ENCODE measurements around the gene PEX19. TPM values are rescaled to one million over a fixed set of nuclear protein-coding genes. Genes with fewer than 3 reads are reported as not detected.

Gene PEX19
- total and polyA plus RNA-seq, 10 of the 15 experiments (the other 5 are each of a cell fraction or from before 2014, with no cell fraction given), result 27.1 to 58.1 (median 39.6) TPM

- no peak for TF ChIP-seq ZBTB40 (IDR thresholded peaks at IDR 0.05; ENCODE audit: borderline replicate concordance)
- no peak for TF ChIP-seq STAT3 (IDR thresholded peaks at IDR 0.05; ENCODE audit: low read depth, low read length)
- TF ChIP-seq BRCA1 (IDR thresholded peaks at IDR 0.05; ENCODE audit: low read depth, low read length), result no peak
- TF ChIP-seq ELK1 (IDR thresholded peaks at IDR 0.05; ENCODE audit: low read depth, low read length), result no peak
- no peak for TF ChIP-seq PBX3 (IDR thresholded peaks at IDR 0.05; ENCODE audit: insufficient replicate concordance, low read depth, low read length)
- no peak for TF ChIP-seq TCF3 (IDR thresholded peaks at IDR 0.05; ENCODE audit: borderline replicate concordance, insufficient read depth, low read depth, low read length)
- TF ChIP-seq TAF1 (IDR thresholded peaks at IDR 0.05; ENCODE audit: borderline replicate concordance, low read depth, low read length), result no peak
Observed at GRCh38 chr1:160300173-160300572, 15.2 kb upstream of the PEX19 start (continued).
